GM21515 (cell line): ENCODE measurements around the gene FRRS1.
A peak's percentile ranks its signal among the peaks of the same experiment; 100 is the strongest.

Experiments used
- ATAC-seq: cut with Tn5 transposase; IDR thresholded peaks from one replicate; pipeline ENCODE4 v1.9.1; 2021; ENCODE audit not compliant: unreplicated experiment

Gene FRRS1

DNA sequence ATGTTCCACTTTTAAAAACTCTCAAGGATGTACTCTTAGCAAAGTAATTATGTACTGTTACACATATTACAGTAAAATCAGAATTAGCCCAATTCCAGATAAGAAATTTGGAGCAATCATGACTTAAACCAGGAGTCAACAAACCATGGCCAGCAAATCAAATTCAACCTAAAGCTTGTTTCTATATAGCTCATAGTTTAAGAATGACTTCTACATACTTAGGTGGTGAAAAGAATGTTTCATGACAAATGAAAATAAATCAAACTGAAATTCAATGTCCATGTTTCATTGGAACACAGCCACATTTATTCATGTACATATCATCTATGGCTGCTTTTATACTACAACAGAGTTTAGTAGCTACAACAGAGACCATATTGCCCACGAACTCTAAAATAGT, 35.1 kb downstream of the FRRS1 start:
- no peak for ATAC-seq

- no peak for ATAC-seq
Measured at GRCh38 chr1:99728494-99729235, 37.8 kb downstream of the FRRS1 start.

- ATAC-seq, result no peak
Measured at GRCh38 chr1:99727575-99728185, 38.8 kb downstream of the FRRS1 start.

DNA sequence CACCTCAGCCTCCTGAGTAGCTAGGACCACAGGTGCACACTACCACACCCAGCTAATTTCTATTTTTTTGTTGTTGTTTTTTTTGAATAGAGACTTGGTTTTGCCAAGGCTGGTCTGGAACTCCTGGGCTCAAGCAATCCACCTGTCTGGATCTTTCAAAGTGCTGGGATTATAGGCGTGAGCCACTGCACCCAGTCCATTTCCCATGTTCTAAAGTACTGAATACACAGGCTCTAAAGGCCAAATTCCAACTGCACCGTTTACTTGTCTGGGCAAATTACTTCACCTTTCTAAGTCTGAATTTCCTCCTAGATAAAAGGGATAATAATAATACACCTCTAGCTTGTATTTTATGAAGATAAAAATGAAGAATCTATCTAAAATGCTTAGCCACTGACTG, 39.6 kb downstream of the FRRS1 start:
- no peak for ATAC-seq

DNA sequence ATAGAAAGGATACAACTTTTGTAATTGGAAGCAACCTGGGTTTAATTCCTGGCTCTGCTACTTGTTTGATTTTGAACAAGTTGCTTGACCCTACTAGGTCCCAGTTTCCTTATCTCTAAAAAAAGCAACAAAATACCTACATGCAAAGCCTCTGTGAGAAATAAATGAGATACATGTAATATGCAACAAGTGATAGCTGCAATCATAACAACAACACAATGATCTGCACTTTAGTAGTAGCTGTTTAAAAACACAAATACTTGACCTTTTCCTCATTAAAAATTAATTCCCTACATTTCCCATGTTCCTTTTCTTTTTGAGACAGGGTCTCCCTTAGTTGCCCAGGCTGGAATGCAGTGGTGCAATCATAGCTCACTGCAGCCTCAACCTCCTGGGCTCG, 40.0 kb downstream of the FRRS1 start:
- no peak for ATAC-seq

GRCh38 chr1:99725996-99726395, 40.4 kb downstream of the FRRS1 start:
- ATAC-seq, result no peak

DNA sequence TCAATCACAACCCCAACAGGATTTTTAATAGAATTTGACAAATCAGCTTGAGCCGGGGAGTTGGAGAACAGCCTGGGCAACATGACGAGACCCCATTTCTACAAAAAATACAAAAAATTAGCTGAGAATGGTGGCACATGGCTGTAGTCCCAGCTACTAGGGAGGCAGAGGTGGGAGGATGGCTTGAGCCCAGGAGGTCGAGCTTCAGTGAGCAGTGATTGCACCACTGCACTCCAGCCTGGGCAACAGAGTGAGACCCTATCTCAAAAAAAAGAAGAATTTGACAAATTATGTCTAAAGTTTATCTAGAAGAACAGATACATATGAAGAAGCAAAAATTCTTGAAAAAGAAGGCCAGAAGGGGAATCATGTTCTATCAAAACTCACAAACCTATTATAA, 43.2 kb downstream of the FRRS1 start:
- no peak for ATAC-seq

DNA sequence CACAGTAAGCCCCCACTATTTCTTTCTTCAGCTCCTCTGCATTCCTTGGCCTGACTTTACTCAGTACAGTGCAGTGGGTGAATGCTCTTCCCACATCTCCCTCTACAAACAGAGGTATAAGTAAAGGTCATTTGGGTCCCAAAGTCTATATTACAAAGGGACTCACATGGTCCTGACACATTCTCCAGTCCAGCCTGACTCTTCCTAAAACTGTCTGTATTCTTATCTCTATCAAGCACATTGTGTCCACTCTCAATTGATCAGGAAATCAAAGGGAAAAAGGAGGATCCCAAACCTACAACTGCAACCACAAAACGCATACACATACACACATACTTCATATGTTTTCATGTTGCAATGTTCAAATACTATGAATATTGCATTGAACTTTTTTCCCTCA, 49.4 kb downstream of the FRRS1 start:
- ATAC-seq, result no peak

DNA sequence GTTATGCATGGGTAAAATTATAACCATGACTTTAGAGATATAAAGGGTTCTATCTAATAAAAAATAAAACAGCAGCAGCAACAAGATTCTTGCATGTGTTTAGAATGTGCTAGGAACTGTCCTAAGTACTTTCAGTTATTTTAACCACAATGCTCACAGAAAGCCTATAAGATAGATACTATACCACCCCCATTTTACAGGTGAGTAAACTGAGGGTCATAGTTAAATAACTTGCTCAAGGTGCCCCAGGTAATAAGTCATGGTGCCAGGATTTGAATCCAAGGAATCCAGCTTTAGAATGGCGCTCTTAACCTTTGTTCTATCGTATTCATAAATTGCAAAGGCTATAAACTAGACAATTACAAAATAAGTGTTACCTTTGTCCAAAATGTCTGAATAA, 53.4 kb downstream of the FRRS1 start:
- no peak for ATAC-seq

DNA sequence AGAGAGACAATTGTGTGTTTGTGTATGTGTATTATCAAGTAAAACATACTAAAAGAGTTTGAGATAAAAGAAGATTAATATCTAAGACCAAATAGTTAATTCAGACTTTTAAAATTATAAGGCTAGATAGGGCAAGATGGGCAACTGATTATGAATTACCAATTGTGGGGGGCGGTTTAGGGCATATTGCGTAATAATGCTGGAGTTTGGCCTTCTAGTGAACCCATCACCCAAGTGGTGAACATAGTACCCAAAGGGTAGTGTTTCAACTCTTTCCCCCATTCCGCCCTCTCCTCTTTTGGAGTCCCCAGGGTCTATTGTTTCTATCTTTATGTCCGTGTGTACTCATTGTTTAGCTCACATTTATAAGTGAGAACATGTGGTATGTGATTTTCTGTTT, 55.4 kb downstream of the FRRS1 start:
- ATAC-seq, result no peak

GRCh38 chr1:99707535-99708142, 58.8 kb downstream of the FRRS1 start:
- ATAC-seq, result peak; percentile 87

DNA sequence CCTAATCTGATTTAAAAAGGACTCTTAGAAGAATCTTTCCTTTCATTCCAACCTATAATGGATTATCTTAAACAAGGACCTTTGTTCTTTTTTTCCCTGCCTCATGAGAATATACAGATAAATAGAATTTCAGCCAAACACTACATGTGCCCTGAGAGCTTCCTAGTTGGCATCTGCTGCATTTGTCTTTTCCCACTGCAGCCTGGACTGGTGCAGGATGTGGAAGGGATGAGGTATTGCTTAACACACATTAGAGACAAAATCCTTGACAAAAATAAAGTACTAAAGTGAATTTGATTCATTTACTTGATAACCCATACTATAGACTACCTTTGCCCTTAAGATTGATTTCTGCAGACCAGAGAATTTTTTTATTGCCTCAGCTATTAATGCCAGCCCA, 61.0 kb downstream of the FRRS1 start:
- no peak for ATAC-seq

DNA sequence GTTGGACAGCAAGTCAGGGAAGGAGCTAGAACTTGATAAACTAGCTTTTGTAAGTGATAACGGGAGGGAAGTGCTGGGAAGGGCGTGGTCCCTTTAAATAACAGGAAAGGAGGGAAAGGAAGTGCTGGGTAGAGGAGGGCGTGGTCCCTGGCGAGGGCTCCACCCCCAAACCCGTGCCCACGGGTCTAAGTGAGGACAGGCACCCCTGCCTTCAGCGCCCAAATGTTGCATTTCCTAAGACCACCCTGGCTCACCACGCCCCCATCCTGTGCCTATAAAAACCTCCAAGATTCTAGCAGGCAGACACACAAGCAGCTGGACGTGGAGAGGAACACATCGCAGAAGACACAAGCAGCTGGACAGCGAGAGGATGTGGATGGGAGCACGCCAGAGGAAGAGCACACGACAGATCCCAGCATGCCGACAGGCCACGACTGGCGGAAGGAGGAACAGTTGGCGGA, 62.0 kb downstream of the FRRS1 start:
- ATAC-seq, result no peak

DNA sequence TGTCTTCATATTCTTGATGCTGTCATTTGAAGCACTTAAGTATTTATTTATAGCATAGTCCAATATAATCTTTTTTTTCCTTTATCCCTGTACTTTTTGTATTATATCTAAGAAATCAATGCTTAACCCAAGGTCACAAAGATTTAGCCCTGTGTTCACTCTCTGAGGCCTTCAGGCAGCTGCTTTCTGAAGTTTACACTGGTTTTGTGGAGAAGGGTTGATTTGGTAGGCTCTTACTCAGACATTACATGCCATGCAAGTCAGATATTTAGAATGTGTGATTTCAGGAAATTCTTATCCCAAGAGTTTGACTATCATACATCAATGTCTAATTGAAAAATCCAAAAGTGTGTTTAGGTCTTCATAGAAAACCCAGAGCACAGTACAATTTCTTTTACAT, 64.2 kb downstream of the FRRS1 start:
- no peak for ATAC-seq

GRCh38 chr1:99700020-99700419, 66.4 kb downstream of the FRRS1 start:
- no peak for ATAC-seq

DNA sequence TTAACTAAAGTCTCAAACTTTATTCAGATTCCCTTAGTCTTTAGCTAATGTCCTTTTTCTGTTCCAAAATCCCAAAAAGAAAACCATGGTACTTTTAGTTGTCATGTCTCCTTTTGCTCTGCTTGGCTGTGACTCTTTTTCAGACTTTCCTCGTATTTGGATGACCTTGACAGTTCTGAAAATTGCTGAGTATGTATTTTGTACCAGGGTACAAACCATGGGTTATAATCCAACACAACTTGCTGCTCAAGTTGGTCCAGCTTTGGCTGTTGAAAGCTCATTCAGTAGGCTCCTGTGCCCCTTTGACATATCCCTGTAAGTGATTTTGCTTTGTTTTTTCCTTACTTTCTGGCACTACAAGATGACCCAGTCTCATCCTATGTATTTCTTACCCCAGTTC, 68.9 kb downstream of the FRRS1 start:
- ATAC-seq, result no peak

DNA sequence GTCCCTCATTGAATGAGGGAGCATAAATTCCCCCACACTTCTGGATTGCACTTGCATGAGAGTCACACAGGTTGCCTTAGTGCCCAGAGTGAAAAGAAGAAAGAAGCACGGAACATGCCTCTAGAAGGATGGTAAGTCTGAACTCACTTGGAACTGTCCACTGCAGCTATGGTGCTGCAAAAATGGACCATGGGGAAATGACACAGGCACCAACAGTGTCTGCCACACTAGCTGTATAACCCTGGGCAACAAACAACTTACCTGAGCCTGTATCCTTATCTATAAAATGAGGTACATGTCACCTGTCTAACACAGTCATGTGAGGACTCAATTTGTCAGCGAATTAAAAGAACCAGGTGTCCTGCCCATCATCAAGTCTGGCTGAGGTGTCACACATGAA, 69.8 kb downstream of the FRRS1 start:
- no peak for ATAC-seq

- no peak for ATAC-seq
Measured at GRCh38 chr1:99691175-99691574, 75.3 kb downstream of the FRRS1 start.

- peak; percentile 96 for ATAC-seq
Measured at GRCh38 chr1:99685516-99686180, 80.8 kb downstream of the FRRS1 start.

DNA sequence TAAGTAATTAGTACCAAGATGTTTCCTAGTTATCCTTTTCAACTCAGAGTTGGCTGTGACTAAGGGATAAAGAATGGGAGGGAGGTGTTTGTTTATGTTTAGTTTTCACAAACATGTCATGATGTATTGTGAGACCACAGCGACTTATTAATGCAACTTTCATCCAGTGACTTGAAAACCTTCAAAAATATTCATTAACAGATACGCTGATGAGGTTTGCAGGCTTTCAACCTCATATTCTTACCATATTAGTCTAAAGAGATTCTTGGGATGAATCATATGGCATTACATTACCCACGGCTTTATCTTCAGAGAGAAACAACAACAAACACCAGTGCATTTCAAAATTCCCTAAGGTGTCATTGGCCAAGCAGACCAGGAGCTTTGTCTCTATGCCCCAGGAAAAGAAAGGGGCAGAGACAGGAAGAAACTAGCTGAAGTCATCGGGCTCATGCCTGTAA, 84.1 kb downstream of the FRRS1 start:
- no peak for ATAC-seq

DNA sequence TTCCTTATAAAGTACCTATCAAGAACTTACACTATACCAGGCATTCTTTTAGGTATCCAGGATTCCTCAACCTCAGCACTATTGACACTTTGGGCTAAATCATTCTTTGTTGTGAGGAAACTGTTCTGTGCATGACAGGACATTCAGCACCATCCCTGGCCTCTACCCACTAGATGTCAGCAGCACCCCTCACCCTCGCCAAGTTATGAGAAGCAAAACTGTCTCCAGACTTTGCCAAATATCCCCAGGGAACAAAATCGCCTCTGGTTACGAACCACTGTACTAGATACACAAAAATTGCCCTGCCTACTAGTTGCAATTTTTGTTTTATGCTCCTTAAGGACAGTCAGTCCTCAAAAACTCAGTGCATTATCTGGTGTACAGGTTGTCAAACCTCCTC, 84.9 kb downstream of the FRRS1 start:
- ATAC-seq, result no peak

GRCh38 chr1:99680270-99680669, 86.2 kb downstream of the FRRS1 start:
- ATAC-seq, result no peak
